ENCODE measurements around the gene TSGA10IP.

Gene TSGA10IP

GRCh38 chr11:65941720-65942310, 3.5 kb upstream of the TSGA10IP start:
- Histone ChIP-seq H3F3A (ENCODE audit: control insufficient read depth, insufficient read depth) (no peaks in the 10 kb centered on the region), H3K27ac (ENCODE audit: low read depth, low read length) (no peak overlapping the region), H3K36me3 (ENCODE audit: control insufficient read depth, low read length) (no peaks in the 10 kb centered on the region), H3K4me2 (ENCODE audit: low read length) (no peak overlapping the region), H3K4me3 (ENCODE audit: low read length) (no peak overlapping the region), H3K4me1 (ENCODE audit: control insufficient read depth, low read length) (no peaks in the 10 kb centered on the region), H3K9me2 (replicated peaks; ENCODE audit: control insufficient read depth, low read length) (no peaks in the 10 kb centered on the region), H3K27me3 (ENCODE audit: control insufficient read depth, low read length) (peaks cover 18% of the 10 kb centered on the region; the same call in 1 of the 2 replicates), H3K79me2 (ENCODE audit: control insufficient read depth, low read length) (no peaks in the 10 kb centered on the region), H4K20me1 (ENCODE audit: control insufficient read depth, insufficient read depth, low read depth, low read length) (no peaks in the 10 kb centered on the region), H3K9me3 (ENCODE audit: control insufficient read depth, insufficient read depth, low read length) (no peaks in the 10 kb centered on the region)
- no peak for TF ChIP-seq CTCF (IDR thresholded peaks at IDR 0.05; ENCODE audit: low read depth, low read length, poor library complexity, severe bottlenecking)
- no peak for TF ChIP-seq EZH2phosphoT487 (IDR thresholded peaks at IDR 0.05; ENCODE audit: borderline replicate concordance, low read length)

GRCh38 chr11:65942531-65942930, 2.7 kb upstream of the TSGA10IP start:
- H3K9me2 ChIP-seq (replicated peaks; ENCODE audit: control insufficient read depth, low read length), result no peaks in the 10 kb centered on the region
- no peaks in the 10 kb centered on the region for H3K9me3 ChIP-seq (ENCODE audit: control insufficient read depth, insufficient read depth, low read length)
- no peaks in the 10 kb centered on the region for H3K79me2 ChIP-seq (ENCODE audit: control insufficient read depth, low read length)
- H3K4me3 ChIP-seq (ENCODE audit: low read length), result no peak overlapping the region
- H3K27ac ChIP-seq (ENCODE audit: low read depth, low read length), result no peak overlapping the region
- H4K20me1 ChIP-seq (ENCODE audit: control insufficient read depth, insufficient read depth, low read depth, low read length), result no peaks in the 10 kb centered on the region
- TF ChIP-seq CTCF (IDR thresholded peaks at IDR 0.05; ENCODE audit: low read depth, low read length, poor library complexity, severe bottlenecking) (no peak), EZH2phosphoT487 (IDR thresholded peaks at IDR 0.05; ENCODE audit: borderline replicate concordance, low read length) (no peak)
- no peak overlapping the region for H3K4me2 ChIP-seq (ENCODE audit: low read length)
- no peaks in the 10 kb centered on the region for H3K4me1 ChIP-seq (ENCODE audit: control insufficient read depth, low read length)
- H3K36me3 ChIP-seq (ENCODE audit: control insufficient read depth, low read length), result no peaks in the 10 kb centered on the region
- no peaks in the 10 kb centered on the region for H3F3A ChIP-seq (ENCODE audit: control insufficient read depth, insufficient read depth)
- H3K27me3 ChIP-seq (ENCODE audit: control insufficient read depth, low read length), result peaks cover 18% of the 10 kb centered on the region; the same call in 1 of the 2 replicates

GRCh38 chr11:65944191-65944590, 1.1 kb upstream of the TSGA10IP start:
- H3K4me3 ChIP-seq (ENCODE audit: low read length), result no peak overlapping the region

More at GRCh38 chr11:65944191-65944590, 1.1 kb upstream of the TSGA10IP start:
- H3K4me1 ChIP-seq (ENCODE audit: control insufficient read depth, low read length), result no peaks in the 10 kb centered on the region
- H3K27me3 ChIP-seq (ENCODE audit: control insufficient read depth, low read length), result peaks cover 12% of the 10 kb centered on the region; the same call in 1 of the 2 replicates
- H3K9me3 ChIP-seq (ENCODE audit: control insufficient read depth, insufficient read depth, low read length), result no peaks in the 10 kb centered on the region
- H3K36me3 ChIP-seq (ENCODE audit: control insufficient read depth, low read length), result no peaks in the 10 kb centered on the region
- TF ChIP-seq EZH2phosphoT487 (IDR thresholded peaks at IDR 0.05; ENCODE audit: borderline replicate concordance, low read length), result no peak
- TF ChIP-seq CTCF (IDR thresholded peaks at IDR 0.05; ENCODE audit: low read depth, low read length, poor library complexity, severe bottlenecking), result no peak
- H3F3A ChIP-seq (ENCODE audit: control insufficient read depth, insufficient read depth), result no peaks in the 10 kb centered on the region
- H4K20me1 ChIP-seq (ENCODE audit: control insufficient read depth, insufficient read depth, low read depth, low read length), result no peaks in the 10 kb centered on the region
- H3K9me2 ChIP-seq (replicated peaks; ENCODE audit: control insufficient read depth, low read length), result no peaks in the 10 kb centered on the region
- H3K4me2 ChIP-seq (ENCODE audit: low read length), result no peak overlapping the region
- no peak overlapping the region for H3K27ac ChIP-seq (ENCODE audit: low read depth, low read length)
- no peaks in the 10 kb centered on the region for H3K79me2 ChIP-seq (ENCODE audit: control insufficient read depth, low read length)
